KMS-11 (cell line): Measurements from ENCODE around the gene TNFRSF18.

ENCODE experiments used
- H2AFZ ChIP-seq: fragments of 200-600 bp; sonication (generic); 2 replicates; pipeline ENCODE4 v1.6.1; 2016; ENCODE audit warnings: antibody characterized with exemption, mixed run types, low read depth
- H3K27ac ChIP-seq: fragments of 200-600 bp; sonication (generic); 2 replicates; pipeline ENCODE4 v1.6.1; 2016; ENCODE audit warnings: mild to moderate bottlenecking, mixed run types
- H3K27me3 ChIP-seq: fragments of 200-600 bp; sonication (generic); 2 replicates; pipeline ENCODE4 v1.6.1; 2017; ENCODE audit warnings: mild to moderate bottlenecking, low read depth, mixed run types, moderate library complexity; ENCODE audit not compliant: insufficient read depth
- H3K36me3 ChIP-seq: fragments of 200-600 bp; sonication (generic); 2 replicates; pipeline ENCODE4 v1.6.1; 2017; ENCODE audit warnings: mild to moderate bottlenecking, mixed run types; ENCODE audit not compliant: insufficient read depth
- H3K4me1 ChIP-seq: fragments of 200-600 bp; sonication (generic); 2 replicates; pipeline ENCODE4 v1.6.1; 2016; ENCODE audit warnings: mild to moderate bottlenecking, low read depth, mixed run types; ENCODE audit not compliant: poor library complexity, severe bottlenecking
- H3K4me2 ChIP-seq: fragments of 200-600 bp; sonication (generic); 2 replicates; pipeline ENCODE4 v1.7.0; 2016; ENCODE audit warnings: mild to moderate bottlenecking, mixed run types
- H3K4me3 ChIP-seq: fragments of 200-600 bp; sonication (generic); IDR thresholded peaks from 2 replicates; pipeline ENCODE4 v1.6.1; 2017; ENCODE audit warnings: low read depth, low read length, mixed read lengths; ENCODE audit not compliant: insufficient read depth
- H3K79me2 ChIP-seq: fragments of 200-600 bp; sonication (generic); 2 replicates; pipeline ENCODE4 v1.6.1; 2016; ENCODE audit warnings: low read depth, mixed run types; ENCODE audit not compliant: insufficient read depth
- H3K9ac ChIP-seq: fragments of 200-600 bp; sonication (generic); 2 replicates; pipeline ENCODE4 v1.6.1; 2016; ENCODE audit warnings: mild to moderate bottlenecking, mixed run types
- H4K20me1 ChIP-seq: fragments of 200-600 bp; sonication (generic); 2 replicates; pipeline ENCODE4 v1.6.1; 2016; ENCODE audit warnings: mild to moderate bottlenecking, mixed run types; ENCODE audit not compliant: insufficient read depth
- TF ChIP-seq, protein P1 (sequence below): fragments of 200-600 bp; sonication (generic); conservative IDR thresholded peaks from 2 replicates; pipeline ENCODE4 v1.6.1; 2017; ENCODE audit warnings: low read depth, mild to moderate bottlenecking, antibody characterized with exemption, low read length, moderate library complexity, mixed read lengths

TNFRSF18 gene

DNA sequence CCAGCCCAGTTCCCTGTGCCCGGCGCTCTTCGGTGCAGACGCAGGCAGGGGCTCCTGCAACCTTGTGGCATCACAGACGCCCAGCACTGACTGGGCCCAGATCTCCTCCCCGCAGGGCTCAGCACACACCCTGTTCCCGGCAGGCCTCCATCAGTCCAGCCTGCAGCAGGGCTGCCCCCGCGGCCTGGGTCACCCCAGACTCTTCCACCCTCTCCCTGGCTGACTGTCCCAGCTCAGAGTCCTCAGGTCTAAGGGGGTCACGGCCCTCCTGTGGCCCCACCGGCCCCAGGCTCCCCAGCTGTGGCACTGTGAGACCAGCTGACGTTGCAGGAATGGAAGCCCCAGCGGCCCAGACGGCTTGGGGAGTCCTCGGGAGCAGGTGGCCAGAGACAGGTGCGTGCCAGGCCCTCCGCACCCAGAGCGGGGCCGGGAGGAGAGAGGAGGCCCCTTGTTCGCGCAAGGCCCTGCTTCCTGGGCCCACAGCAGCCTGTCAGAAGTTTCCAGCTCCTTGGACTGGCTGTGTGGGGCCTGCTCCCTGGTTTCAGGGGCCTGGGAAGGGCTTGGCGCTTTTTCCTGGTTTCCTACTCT, 29.9 kb upstream of the TNFRSF18 start:
- Histone ChIP-seq H3K9ac (no peak overlapping the region), H3K4me2 (no peak overlapping the region), H3K36me3 (no peaks in the 10 kb centered on the region), H3K27me3 (peaks cover 22% of the 10 kb centered on the region), H3K79me2 (peaks cover 8% of the 10 kb centered on the region), H4K20me1 (no peaks in the 10 kb centered on the region), H3K27ac (no peak overlapping the region), H3K4me1 (peaks cover 13% of the 10 kb centered on the region), H2AFZ (no peak overlapping the region), H3K4me3 (no peak overlapping the region)
- TF ChIP-seq, protein P1, sequence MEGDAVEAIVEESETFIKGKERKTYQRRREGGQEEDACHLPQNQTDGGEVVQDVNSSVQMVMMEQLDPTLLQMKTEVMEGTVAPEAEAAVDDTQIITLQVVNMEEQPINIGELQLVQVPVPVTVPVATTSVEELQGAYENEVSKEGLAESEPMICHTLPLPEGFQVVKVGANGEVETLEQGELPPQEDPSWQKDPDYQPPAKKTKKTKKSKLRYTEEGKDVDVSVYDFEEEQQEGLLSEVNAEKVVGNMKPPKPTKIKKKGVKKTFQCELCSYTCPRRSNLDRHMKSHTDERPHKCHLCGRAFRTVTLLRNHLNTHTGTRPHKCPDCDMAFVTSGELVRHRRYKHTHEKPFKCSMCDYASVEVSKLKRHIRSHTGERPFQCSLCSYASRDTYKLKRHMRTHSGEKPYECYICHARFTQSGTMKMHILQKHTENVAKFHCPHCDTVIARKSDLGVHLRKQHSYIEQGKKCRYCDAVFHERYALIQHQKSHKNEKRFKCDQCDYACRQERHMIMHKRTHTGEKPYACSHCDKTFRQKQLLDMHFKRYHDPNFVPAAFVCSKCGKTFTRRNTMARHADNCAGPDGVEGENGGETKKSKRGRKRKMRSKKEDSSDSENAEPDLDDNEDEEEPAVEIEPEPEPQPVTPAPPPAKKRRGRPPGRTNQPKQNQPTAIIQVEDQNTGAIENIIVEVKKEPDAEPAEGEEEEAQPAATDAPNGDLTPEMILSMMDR: no peak

DNA sequence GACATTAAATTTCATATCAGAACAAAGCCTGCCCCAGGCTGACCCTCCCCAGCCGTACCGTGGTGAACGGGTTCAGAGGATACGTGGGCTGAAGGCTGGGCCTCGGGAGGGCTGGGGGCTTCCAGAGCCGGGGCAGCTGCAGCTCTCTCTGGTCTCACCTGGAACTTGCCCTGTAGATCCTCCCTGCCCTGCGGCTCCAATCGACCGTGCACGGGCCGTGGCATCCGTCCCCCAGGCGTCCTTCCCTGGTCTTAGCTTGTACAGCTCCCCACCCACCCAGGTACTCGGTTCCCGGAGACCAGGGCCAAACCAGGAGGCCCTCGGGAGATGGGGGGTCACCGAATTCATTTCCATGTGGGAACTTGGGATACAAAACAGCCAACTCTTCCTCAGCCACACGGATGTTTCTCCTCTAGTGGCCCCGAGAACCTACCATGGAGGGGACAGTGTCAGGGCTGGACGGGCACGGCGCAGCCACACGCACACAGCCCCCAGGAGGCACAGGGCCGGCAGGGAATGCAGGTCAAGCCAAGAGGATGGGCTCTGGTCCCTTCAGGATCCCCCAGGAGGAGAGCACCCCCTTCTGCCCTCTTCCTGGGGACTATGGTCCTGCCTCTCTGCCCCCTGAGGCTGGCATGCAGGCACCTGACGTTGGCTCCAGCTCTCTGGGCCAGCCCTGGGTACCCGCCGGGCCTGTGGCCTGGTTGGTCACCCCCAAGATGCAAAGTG, 28.8 kb upstream of the TNFRSF18 start:
- Histone ChIP-seq H3K4me1 (peaks cover 13% of the 10 kb centered on the region), H3K36me3 (no peaks in the 10 kb centered on the region), H3K27ac (no peak overlapping the region), H3K79me2 (peaks cover 19% of the 10 kb centered on the region), H4K20me1 (no peaks in the 10 kb centered on the region), H3K27me3 (peaks cover 15% of the 10 kb centered on the region), H3K4me3 (no peak overlapping the region), H3K9ac (no peak overlapping the region), H3K4me2 (no peak overlapping the region), H2AFZ (no peak overlapping the region)
- TF ChIP-seq, protein P1: no peak

DNA sequence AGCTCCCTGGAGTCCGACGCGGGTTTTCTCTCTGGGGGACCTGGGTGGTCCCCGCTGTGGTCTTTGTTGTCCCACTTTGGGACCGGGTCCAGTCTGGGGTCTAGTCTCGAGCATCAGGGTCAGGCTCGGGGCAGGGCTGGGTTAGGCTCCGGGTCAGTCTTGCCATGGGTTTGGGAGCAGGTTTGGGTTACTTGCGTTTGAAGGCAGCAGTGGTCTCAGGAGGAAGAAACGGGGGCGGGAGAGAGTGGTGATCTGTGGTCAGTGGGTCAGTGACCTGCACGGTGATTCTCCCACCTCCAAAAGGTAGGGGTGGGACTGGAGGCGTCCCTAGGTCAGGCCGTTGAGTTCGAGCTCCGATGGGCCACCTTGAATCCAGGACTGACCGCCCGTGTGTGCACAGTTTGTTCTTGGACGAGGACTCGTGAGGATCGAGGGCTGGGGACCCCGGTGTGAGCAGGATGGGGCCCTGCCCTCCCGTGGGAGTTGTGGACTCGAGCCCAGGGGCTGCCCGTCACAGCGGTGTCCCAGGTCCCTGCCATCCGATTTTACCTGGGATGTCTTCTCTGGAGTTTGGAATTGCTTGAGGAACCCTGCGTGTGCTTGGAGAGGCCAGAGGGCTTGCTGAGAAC, 27.9 kb upstream of the TNFRSF18 start:
- H3K4me2 ChIP-seq: no peak overlapping the region

DNA sequence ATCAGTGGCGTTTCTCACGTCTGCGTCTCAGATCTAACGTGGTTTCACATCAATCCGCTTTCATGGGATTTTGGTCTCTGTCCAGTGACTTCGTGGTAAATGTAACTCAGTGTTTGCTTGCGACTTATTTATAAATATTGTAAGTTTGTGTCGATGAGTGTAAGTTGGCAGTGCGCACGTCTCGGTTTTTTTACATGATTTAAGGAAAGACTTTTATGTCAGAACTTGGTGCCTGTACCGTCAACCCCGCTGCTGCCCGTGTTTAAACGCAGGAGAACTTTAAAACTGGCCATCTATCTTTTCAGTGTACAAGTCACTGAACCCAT, 27.1 kb upstream of the TNFRSF18 start:
- no peak overlapping the region for H3K4me3 ChIP-seq
- no peaks in the 10 kb centered on the region for H4K20me1 ChIP-seq
- H3K4me1 ChIP-seq: peaks cover 16% of the 10 kb centered on the region
- TF ChIP-seq, protein P1: no peak
- H3K9ac ChIP-seq: no peak overlapping the region
- no peaks in the 10 kb centered on the region for H3K36me3 ChIP-seq
- H3K27ac ChIP-seq: no peak overlapping the region
- peaks cover 36% of the 10 kb centered on the region for H3K79me2 ChIP-seq
- H2AFZ ChIP-seq: no peak overlapping the region
- H3K4me2 ChIP-seq: no peak overlapping the region
- H3K27me3 ChIP-seq: no peaks in the 10 kb centered on the region; the same call in 1 of the 2 replicates

More for the DNA sequence above, 27.9 kb upstream of the TNFRSF18 start:
- Histone ChIP-seq H4K20me1 (no peaks in the 10 kb centered on the region), H3K4me3 (no peak overlapping the region), H3K27me3 (peaks cover 6% of the 10 kb centered on the region; the same call in 1 of the 2 replicates), H3K79me2 (peaks cover 28% of the 10 kb centered on the region), H3K36me3 (no peaks in the 10 kb centered on the region), H2AFZ (no peak overlapping the region), H3K9ac (no peak overlapping the region), H3K4me1 (peaks cover 16% of the 10 kb centered on the region), H3K27ac (no peak overlapping the region)
- TF ChIP-seq, protein P1: no peak
